Ishikawa (cell line): ENCODE data around the gene TFF3.

Experiments
- CEBPB ChIP-seq: IDR thresholded peaks from 2 replicates; pipeline ENCODE4 v1.6.1; 2012
- CREB1 ChIP-seq: IDR thresholded peaks from 2 replicates; pipeline ENCODE4 v1.6.1; 2012; ENCODE audit warnings: low read depth
- EGR1 ChIP-seq: IDR thresholded peaks from 2 replicates; pipeline ENCODE4 v1.6.1; 2012
- EP300 ChIP-seq: IDR thresholded peaks from 2 replicates; pipeline ENCODE4 v1.6.1; 2012; ENCODE audit warnings: borderline replicate concordance
- FOXM1 ChIP-seq: IDR thresholded peaks from 2 replicates; pipeline ENCODE4 v1.6.1; 2012; ENCODE audit warnings: low read depth, borderline replicate concordance
- MAX ChIP-seq: IDR thresholded peaks from 2 replicates; pipeline ENCODE4 v1.6.1; 2012
- NFIC ChIP-seq: IDR thresholded peaks from 2 replicates; pipeline ENCODE4 v1.6.1; 2012
- RAD21 ChIP-seq: IDR thresholded peaks from 2 replicates; pipeline ENCODE4 v1.6.1; 2012; ENCODE audit warnings: low read depth
- TAF1 ChIP-seq: IDR thresholded peaks from 2 replicates; pipeline ENCODE4 v1.6.1; 2012; ENCODE audit warnings: low read depth, mild to moderate bottlenecking
- TCF12 ChIP-seq: IDR thresholded peaks from 2 replicates; pipeline ENCODE4 v1.6.1; 2012; ENCODE audit warnings: low read depth
- TEAD4 ChIP-seq: IDR thresholded peaks from 2 replicates; pipeline ENCODE4 v1.6.1; 2012
- USF1 ChIP-seq: IDR thresholded peaks from 2 replicates; pipeline ENCODE4 v1.6.1; 2012
- YY1 ChIP-seq: IDR thresholded peaks from 2 replicates; pipeline ENCODE4 v1.6.1; 2012; ENCODE audit warnings: low read depth
- ZBTB7A ChIP-seq: IDR thresholded peaks from 2 replicates; pipeline ENCODE4 v1.6.1; 2012; ENCODE audit warnings: low read depth
- TF ChIP-seq, protein P1 (sequence below): IDR thresholded peaks from 2 replicates; pipeline ENCODE4 v1.6.1; 2012; ENCODE audit warnings: low read depth, mild to moderate bottlenecking

TFF3 gene

DNA sequence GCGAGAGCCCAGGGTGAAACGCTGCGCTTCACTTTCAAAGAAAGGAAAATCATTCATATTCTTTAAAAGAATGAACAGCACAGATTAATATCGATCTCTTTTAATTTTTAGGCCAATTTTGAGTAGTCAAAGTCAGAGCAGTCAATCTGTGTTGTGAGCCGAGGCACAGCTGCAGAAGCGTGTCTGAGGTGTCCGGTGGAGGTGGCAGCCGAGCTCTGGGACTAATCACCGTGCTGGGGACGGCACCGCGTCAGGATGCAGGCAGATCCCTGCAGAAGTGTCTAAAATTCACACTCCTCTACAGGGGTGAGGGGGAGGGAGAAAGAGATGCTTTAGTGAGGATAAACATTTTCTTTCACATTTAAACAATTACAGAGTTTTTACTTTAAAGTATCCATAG is 47.0 kb upstream of the TFF3 start:
- TF ChIP-seq CREB1 (no peak), RAD21 (no peak), FOXM1 (no peak), EGR1 (no peak), TAF1 (no peak), TCF12 (no peak), ZBTB7A (no peak), MAX (no peak), EP300 (no peak), NFIC (no peak), YY1 (no peak), CEBPB (no peak)
- TF ChIP-seq, protein P1, sequence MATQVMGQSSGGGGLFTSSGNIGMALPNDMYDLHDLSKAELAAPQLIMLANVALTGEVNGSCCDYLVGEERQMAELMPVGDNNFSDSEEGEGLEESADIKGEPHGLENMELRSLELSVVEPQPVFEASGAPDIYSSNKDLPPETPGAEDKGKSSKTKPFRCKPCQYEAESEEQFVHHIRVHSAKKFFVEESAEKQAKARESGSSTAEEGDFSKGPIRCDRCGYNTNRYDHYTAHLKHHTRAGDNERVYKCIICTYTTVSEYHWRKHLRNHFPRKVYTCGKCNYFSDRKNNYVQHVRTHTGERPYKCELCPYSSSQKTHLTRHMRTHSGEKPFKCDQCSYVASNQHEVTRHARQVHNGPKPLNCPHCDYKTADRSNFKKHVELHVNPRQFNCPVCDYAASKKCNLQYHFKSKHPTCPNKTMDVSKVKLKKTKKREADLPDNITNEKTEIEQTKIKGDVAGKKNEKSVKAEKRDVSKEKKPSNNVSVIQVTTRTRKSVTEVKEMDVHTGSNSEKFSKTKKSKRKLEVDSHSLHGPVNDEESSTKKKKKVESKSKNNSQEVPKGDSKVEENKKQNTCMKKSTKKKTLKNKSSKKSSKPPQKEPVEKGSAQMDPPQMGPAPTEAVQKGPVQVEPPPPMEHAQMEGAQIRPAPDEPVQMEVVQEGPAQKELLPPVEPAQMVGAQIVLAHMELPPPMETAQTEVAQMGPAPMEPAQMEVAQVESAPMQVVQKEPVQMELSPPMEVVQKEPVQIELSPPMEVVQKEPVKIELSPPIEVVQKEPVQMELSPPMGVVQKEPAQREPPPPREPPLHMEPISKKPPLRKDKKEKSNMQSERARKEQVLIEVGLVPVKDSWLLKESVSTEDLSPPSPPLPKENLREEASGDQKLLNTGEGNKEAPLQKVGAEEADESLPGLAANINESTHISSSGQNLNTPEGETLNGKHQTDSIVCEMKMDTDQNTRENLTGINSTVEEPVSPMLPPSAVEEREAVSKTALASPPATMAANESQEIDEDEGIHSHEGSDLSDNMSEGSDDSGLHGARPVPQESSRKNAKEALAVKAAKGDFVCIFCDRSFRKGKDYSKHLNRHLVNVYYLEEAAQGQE = no peak

- TF ChIP-seq NFIC (no peak), YY1 (no peak), TAF1 (no peak), USF1 (no peak)
Measured at GRCh38 chr21:42361286-42361685, 46.1 kb upstream of the TFF3 start.

GRCh38 chr21:42360317-42360716 is 45.1 kb upstream of the TFF3 start:
- TF ChIP-seq RAD21 (peak; percentile 44), NFIC (no peak), TAF1 (no peak), YY1 (no peak)

- TF ChIP-seq YY1 (no peak), EGR1 (no peak), TEAD4 (no peak), EP300 (no peak), CREB1 (no peak), MAX (no peak), RAD21 (no peak), NFIC (no peak), USF1 (no peak), TAF1 (no peak), ZBTB7A (no peak), TCF12 (no peak), CEBPB (no peak)
- TF ChIP-seq, protein P1 = no peak
Measured at GRCh38 chr21:42358937-42359336, 43.7 kb upstream of the TFF3 start.

GRCh38 chr21:42358261-42358660 is 43.1 kb upstream of the TFF3 start:
- no peak for TF ChIP-seq FOXM1
- no peak for TF ChIP-seq EGR1
- no peak for TF ChIP-seq ZBTB7A
- TF ChIP-seq NFIC = no peak
- TF ChIP-seq, protein P1 = no peak

DNA sequence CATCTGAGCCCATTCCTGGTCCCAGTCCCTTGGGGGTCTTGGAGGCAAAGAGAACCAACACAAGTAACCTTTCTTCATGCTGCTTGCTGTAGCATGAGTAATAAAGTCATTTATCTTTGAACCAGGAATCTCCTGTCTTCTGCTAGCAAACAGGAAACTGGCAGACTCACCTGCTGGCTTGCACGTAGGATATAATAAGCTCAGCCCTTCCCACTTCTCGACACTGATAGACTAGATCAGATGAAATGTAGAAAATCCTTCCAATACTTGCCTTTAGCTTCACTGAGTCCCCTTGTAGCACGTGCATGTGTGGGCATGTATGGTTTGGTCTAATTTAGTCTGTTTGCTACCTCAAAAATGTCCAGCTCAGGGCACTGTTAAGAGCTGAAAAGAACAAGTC is 42.1 kb upstream of the TFF3 start:
- TF ChIP-seq TEAD4 (no peak), EP300 (no peak)
- TF ChIP-seq, protein P1 = no peak
